Endodermal cell (in vitro differentiated cells): ENCODE measurements around the gene SNX5. TPM values are rescaled to one million over a fixed set of nuclear protein-coding genes. Genes with fewer than 3 reads are reported as not detected.

Experiments used
- DNase-seq: peaks from one replicate; pipeline ENCODE4 v3.0.0-alpha.2; 2017
- H3K27ac ChIP-seq: 2 replicates; pipeline ENCODE4 v1.5.1; 2013; ENCODE audit warnings: mild to moderate bottlenecking, low read depth, low read length, moderate library complexity
- H3K27me3 ChIP-seq: 2 replicates; pipeline ENCODE4 v1.6.1; 2013; ENCODE audit warnings: mild to moderate bottlenecking, low read length, moderate library complexity; ENCODE audit not compliant: insufficient read depth, control insufficient read depth, poor library complexity, severe bottlenecking
- H3K36me3 ChIP-seq: 2 replicates; pipeline ENCODE4 v1.7.0; 2013; ENCODE audit warnings: mild to moderate bottlenecking, low read length, moderate library complexity; ENCODE audit not compliant: control insufficient read depth, insufficient read depth
- H3K4me1 ChIP-seq: one replicate; pipeline ENCODE4 v1.7.0; 2013; ENCODE audit warnings: low read length; ENCODE audit not compliant: control insufficient read depth, insufficient read depth
- H3K4me3 ChIP-seq: 2 replicates; pipeline ENCODE4 v1.5.1; 2013; ENCODE audit warnings: mild to moderate bottlenecking, low read length, moderate library complexity
- H3K9ac ChIP-seq: 2 replicates; pipeline ENCODE4 v1.6.1; 2013; ENCODE audit warnings: mild to moderate bottlenecking, low read length, moderate library complexity; ENCODE audit not compliant: poor library complexity, severe bottlenecking; ENCODE audit errors: extremely low read depth
- H3K9me3 ChIP-seq: 2 replicates; pipeline ENCODE4 v1.6.1; 2013; ENCODE audit warnings: mild to moderate bottlenecking, low read length, moderate library complexity; ENCODE audit not compliant: control insufficient read depth
- H3K27ac Mint-ChIP-seq: 2 replicates; pipeline ENCODE4 v1.8.0; 2020; ENCODE audit warnings: mixed read lengths
- H3K27me3 Mint-ChIP-seq: 2 replicates; pipeline ENCODE4 v1.8.0; 2021; ENCODE audit warnings: mild to moderate bottlenecking, mixed read lengths; ENCODE audit not compliant: insufficient read depth
- H3K36me3 Mint-ChIP-seq: 2 replicates; pipeline ENCODE4 v1.8.0; 2020; ENCODE audit warnings: low read depth, mixed read lengths
- H3K4me1 Mint-ChIP-seq: 2 replicates; pipeline ENCODE4 v1.8.0; 2020; ENCODE audit warnings: mixed read lengths
- H3K4me3 Mint-ChIP-seq: 2 replicates; pipeline ENCODE4 v1.8.0; 2020; ENCODE audit warnings: mild to moderate bottlenecking, moderate library complexity, mixed read lengths
- H3K9me3 Mint-ChIP-seq: 2 replicates; pipeline ENCODE4 v1.8.0; 2020; ENCODE audit warnings: mild to moderate bottlenecking, mixed read lengths
- CTCF ChIP-seq: fragments of 200-600 bp; sonication (generic); conservative IDR thresholded peaks from 2 replicates; pipeline ENCODE4 v1.5.0; 2021; ENCODE audit warnings: antibody characterized with exemption, mild to moderate bottlenecking
- WGBS, 2 experiments: methylation state at CpG; one replicate each; pipeline versions ENCODE4 v1.1.5 to v1.1.7; 2013; ENCODE audit warnings: missing lambda C conversion rate in 2 of 2, mixed read lengths in 1 of 2; ENCODE audit not compliant: insufficient coverage in 1 of 2, insufficient read length in 1 of 2; 5-methylcytosine and 5-hydroxymethylcytosine counted together
- total RNA-seq, 2 donors: library from RNA; stranded (reverse); fragmentation: NEBNext Ultra II Directional in 1 of 2; extraction: Animal tissue kit (Norgen Biotek cat#: 25700) in 1 of 2; gene quantifications; 2 replicates in 1 of 2; 3 replicates in 1 of 2; pipeline ENCODE4 v1.2.1, GENCODE V29; 2021

Gene SNX5
- total RNA-seq, 2 donors from 2014 or later, result 170 to 171 TPM

DNA sequence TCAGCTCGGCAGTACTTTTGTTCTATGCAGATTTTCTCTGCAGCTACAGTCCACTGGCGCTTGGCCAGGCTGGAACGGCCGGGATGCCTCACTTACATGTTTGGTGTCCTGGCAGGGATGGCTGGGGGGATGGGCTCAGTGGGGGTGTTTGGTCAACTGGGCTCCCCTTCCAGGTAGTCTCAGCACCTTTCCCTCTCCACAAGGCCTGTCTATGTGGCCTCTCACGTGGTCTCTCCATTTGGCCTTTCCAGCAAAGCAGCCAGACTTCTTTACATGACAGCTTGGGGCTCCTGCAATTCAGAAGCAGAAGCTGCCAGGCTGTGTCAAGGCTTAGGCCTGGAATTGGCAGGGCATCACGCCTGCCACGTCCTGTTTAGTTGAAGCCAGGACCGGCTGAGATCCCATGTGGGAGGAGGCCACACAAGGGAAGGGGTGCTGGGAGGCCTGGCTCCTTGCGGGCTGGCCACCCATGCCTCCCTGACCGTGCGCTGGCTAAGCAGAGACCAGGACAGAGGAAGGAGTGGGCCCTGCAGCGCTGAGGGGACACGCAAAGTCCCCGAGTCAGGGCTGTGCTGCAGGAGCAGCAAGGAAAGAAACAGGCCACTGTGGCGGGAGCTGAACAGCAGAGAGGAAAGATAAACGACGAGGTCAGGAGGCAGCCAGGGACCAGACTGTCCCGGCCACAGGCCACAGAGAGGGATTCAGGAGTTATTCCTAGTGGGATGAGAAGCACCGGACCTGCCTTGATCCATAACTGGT, 39.1 kb upstream of the SNX5 start:
- Mint-ChIP-seq H3K4me3 (no peak overlapping the region), H3K27ac (no peak overlapping the region), H3K36me3 (peaks cover 13% of the 10 kb centered on the region), H3K9me3 (peaks cover 8% of the 10 kb centered on the region), H3K27me3 (no peaks in the 10 kb centered on the region), H3K4me1 (peaks cover 25% of the 10 kb centered on the region)
- Histone ChIP-seq H3K9me3 (no peaks in the 10 kb centered on the region), H3K27me3 (no peaks in the 10 kb centered on the region), H3K4me1 (no peaks in the 10 kb centered on the region), H3K4me3 (no peak overlapping the region), H3K27ac (no peak overlapping the region), H3K9ac (no peak overlapping the region), H3K36me3 (no peaks in the 10 kb centered on the region)
- no peak for DNase-seq
- TF ChIP-seq CTCF, result no peak
- WGBS, 2 experiments, result 92 to 94% methylated on average over 16 to 19 of the region's 19 CpGs

DNA sequence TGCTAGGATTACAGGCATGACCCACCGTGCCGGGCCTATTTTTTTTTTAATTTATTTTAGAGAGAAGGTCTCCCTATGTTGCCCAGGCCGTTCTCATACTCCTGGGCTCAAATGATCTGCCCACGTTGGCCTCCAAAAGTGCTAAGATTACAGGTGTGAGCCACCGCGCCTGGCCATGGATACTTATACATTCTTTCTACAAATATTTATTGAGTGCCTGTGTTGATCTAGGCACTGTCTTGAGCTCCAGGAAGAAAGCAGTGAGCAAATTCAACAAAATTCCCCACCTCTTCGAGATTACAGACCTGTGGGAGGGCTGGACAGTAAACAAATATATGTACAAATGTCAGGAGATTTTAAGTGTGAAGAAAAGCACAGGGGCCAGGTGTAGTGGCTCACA, 38.1 kb upstream of the SNX5 start:
- Histone ChIP-seq H3K4me1 (no peaks in the 10 kb centered on the region), H3K9me3 (no peaks in the 10 kb centered on the region), H3K4me3 (no peak overlapping the region), H3K27ac (no peak overlapping the region), H3K27me3 (no peaks in the 10 kb centered on the region), H3K9ac (no peak overlapping the region), H3K36me3 (no peaks in the 10 kb centered on the region)
- WGBS, 2 experiments, result 98 to 100% methylated on average over 5 to 7 of the region's 7 CpGs
- H3K36me3 Mint-ChIP-seq, result peaks cover 9% of the 10 kb centered on the region
- no peak for TF ChIP-seq CTCF
- H3K4me3 Mint-ChIP-seq, result no peak overlapping the region
- H3K9me3 Mint-ChIP-seq, result peaks cover 8% of the 10 kb centered on the region
- no peak overlapping the region for H3K27ac Mint-ChIP-seq
- peaks cover 25% of the 10 kb centered on the region for H3K4me1 Mint-ChIP-seq
- no peaks in the 10 kb centered on the region for H3K27me3 Mint-ChIP-seq
- no peak for DNase-seq

DNA sequence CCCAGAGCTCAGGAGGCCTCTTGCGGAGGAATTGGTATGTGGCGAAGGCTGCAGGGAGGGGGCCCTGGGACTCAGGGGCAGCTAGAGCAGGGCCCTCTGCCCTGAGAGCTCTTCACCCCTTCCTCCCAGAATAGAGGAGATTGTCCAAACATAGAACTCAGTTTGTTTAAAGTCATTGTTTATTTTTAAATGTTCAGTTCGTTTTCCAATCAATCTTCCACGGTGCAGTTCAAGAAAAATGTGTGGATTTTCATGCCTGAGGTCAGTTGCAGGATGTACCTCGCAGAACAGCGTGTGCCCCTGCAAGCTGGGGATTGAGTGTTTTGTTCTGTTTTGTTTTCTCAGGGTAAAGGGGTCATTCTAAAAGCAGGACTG, 37.4 kb upstream of the SNX5 start:
- TF ChIP-seq CTCF, result no peak
- peaks cover 29% of the 10 kb centered on the region for H3K4me1 Mint-ChIP-seq
- H3K4me3 Mint-ChIP-seq, result no peak overlapping the region
- 83 to 90% methylated on average over 3 to 6 of the region's 6 CpGs for WGBS, 2 experiments
- no peaks in the 10 kb centered on the region for H3K9me3 ChIP-seq
- H3K4me3 ChIP-seq, result no peak overlapping the region
- DNase-seq, result no peak
- H3K27ac ChIP-seq, result no peak overlapping the region
- peaks cover 3% of the 10 kb centered on the region for H3K9me3 Mint-ChIP-seq
- H3K27ac Mint-ChIP-seq, result no peak overlapping the region
- H3K27me3 Mint-ChIP-seq, result no peaks in the 10 kb centered on the region
- H3K36me3 ChIP-seq, result no peaks in the 10 kb centered on the region
- peaks cover 2% of the 10 kb centered on the region for H3K36me3 Mint-ChIP-seq
- H3K9ac ChIP-seq, result no peak overlapping the region
- H3K4me1 ChIP-seq, result no peaks in the 10 kb centered on the region
- H3K27me3 ChIP-seq, result no peaks in the 10 kb centered on the region
